Glutamatergic neuron (in vitro differentiated cells): Measurements from ENCODE around the gene AMH. TPM values are rescaled to one million over a fixed set of nuclear protein-coding genes. Genes with fewer than 3 reads are reported as not detected.

Experiments used
- DNase-seq: peaks from one replicate; pipeline ENCODE4 v3.0.0; 2022
- H3K27ac Mint-ChIP-seq: one replicate; pipeline ENCODE4 v1.8.0; 2020; ENCODE audit warnings: mild to moderate bottlenecking, mixed read lengths, inconsistent platforms; ENCODE audit not compliant: unreplicated experiment
- H3K27me3 Mint-ChIP-seq: one replicate; pipeline ENCODE4 v1.8.0; 2020; ENCODE audit warnings: mild to moderate bottlenecking, moderate library complexity, mixed read lengths, inconsistent platforms; ENCODE audit not compliant: unreplicated experiment
- H3K36me3 Mint-ChIP-seq: one replicate; pipeline ENCODE4 v1.8.0; 2020; ENCODE audit warnings: mild to moderate bottlenecking, mixed read lengths, inconsistent platforms; ENCODE audit not compliant: unreplicated experiment
- H3K4me1 Mint-ChIP-seq: one replicate; pipeline ENCODE4 v1.8.0; 2020; ENCODE audit warnings: mild to moderate bottlenecking, low read depth, mixed read lengths, inconsistent platforms; ENCODE audit not compliant: unreplicated experiment
- H3K4me3 Mint-ChIP-seq: one replicate; pipeline ENCODE4 v1.8.0; 2020; ENCODE audit warnings: mild to moderate bottlenecking, mixed read lengths, inconsistent platforms; ENCODE audit not compliant: unreplicated experiment
- H3K9me3 Mint-ChIP-seq: one replicate; pipeline ENCODE4 v1.8.0; 2020; ENCODE audit warnings: mild to moderate bottlenecking, moderate library complexity, mixed read lengths, inconsistent platforms; ENCODE audit not compliant: unreplicated experiment
- total RNA-seq: library from RNA; stranded (reverse); fragmentation: NEBNext Ultra II Directional; extraction: Animal tissue kit (Norgen Biotek cat#: 25700); gene quantifications from one replicate; pipeline ENCODE4 v1.2.1, GENCODE V29; 2021; ENCODE audit not compliant: unreplicated experiment
- TF ChIP-seq, protein P1 (sequence below): fragments of 200-600 bp; sonication (generic); IDR thresholded peaks from one replicate; pipeline ENCODE4 v1.5.0; 2021; ENCODE audit not compliant: partially characterized antibody, unreplicated experiment

Gene AMH
- total RNA-seq, 1 donor from 2014 or later = 11.0 TPM

- peak overlapping the region; percentile 48 for H3K27ac Mint-ChIP-seq
These were observed 16.6 kb upstream of the AMH start for GRCh38 chr19:2232286-2233151.

DNA sequence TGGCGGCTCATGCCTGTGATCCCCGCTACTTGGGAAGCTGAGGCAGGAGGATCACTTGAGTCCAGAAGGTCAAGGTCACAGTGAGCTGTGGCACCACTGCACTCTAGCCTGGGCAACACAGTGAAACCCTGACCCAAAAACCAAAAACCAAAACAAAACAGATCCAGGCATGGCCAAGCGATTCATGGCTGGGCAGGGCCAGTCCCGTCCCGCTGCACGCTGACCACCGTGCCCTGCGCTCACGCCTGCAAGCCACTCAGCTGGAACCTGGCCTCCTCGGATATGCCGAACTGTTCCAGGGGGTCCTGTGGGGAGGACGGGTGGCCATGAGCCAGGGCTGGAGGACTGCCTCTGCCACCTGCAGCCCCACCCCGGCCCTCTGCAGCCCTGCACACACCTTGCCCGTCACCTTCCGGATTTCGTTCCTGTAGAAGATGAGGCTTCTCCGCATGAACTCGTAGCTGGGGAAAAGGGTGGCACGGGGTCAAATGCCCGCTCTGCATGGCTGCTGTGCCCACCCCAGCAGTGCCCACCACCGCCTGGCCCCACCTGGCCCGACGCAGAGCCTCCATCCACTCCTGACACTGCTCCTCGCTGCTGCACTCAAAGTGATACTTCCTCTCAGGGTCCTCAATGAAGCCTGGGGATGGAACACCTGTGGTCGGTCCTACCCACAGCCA, 15.4 kb upstream of the AMH start:
- Mint-ChIP-seq H3K9me3 (peaks cover 30% of the 10 kb centered on the region), H3K4me1 (peaks cover 18% of the 10 kb centered on the region), H3K36me3 (no peaks in the 10 kb centered on the region), H3K4me3 (peak overlapping the region; percentile 97), H3K27me3 (peaks cover 21% of the 10 kb centered on the region), H3K27ac (peak overlapping the region; percentile 97)
- no peak for DNase-seq
- TF ChIP-seq, protein P1, sequence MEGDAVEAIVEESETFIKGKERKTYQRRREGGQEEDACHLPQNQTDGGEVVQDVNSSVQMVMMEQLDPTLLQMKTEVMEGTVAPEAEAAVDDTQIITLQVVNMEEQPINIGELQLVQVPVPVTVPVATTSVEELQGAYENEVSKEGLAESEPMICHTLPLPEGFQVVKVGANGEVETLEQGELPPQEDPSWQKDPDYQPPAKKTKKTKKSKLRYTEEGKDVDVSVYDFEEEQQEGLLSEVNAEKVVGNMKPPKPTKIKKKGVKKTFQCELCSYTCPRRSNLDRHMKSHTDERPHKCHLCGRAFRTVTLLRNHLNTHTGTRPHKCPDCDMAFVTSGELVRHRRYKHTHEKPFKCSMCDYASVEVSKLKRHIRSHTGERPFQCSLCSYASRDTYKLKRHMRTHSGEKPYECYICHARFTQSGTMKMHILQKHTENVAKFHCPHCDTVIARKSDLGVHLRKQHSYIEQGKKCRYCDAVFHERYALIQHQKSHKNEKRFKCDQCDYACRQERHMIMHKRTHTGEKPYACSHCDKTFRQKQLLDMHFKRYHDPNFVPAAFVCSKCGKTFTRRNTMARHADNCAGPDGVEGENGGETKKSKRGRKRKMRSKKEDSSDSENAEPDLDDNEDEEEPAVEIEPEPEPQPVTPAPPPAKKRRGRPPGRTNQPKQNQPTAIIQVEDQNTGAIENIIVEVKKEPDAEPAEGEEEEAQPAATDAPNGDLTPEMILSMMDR = no peak

More at GRCh38 chr19:2232286-2233151, 16.6 kb upstream of the AMH start:
- DNase-seq = no peak
- peak overlapping the region; percentile 25 for H3K4me3 Mint-ChIP-seq
- TF ChIP-seq, protein P1 = no peak
- H3K9me3 Mint-ChIP-seq = peaks cover 26% of the 10 kb centered on the region
- H3K4me1 Mint-ChIP-seq = peaks cover 9% of the 10 kb centered on the region
- peaks cover 21% of the 10 kb centered on the region for H3K27me3 Mint-ChIP-seq
- no peaks in the 10 kb centered on the region for H3K36me3 Mint-ChIP-seq

GRCh38 chr19:2234996-2235380, 14.1 kb upstream of the AMH start:
- Mint-ChIP-seq H3K27me3 (peaks cover 18% of the 10 kb centered on the region), H3K4me3 (peak overlapping the region; percentile 97), H3K4me1 (peaks cover 24% of the 10 kb centered on the region), H3K36me3 (no peaks in the 10 kb centered on the region), H3K9me3 (peaks cover 30% of the 10 kb centered on the region), H3K27ac (peak overlapping the region; percentile 97)
- TF ChIP-seq, protein P1 = no peak
- no peak for DNase-seq

DNA sequence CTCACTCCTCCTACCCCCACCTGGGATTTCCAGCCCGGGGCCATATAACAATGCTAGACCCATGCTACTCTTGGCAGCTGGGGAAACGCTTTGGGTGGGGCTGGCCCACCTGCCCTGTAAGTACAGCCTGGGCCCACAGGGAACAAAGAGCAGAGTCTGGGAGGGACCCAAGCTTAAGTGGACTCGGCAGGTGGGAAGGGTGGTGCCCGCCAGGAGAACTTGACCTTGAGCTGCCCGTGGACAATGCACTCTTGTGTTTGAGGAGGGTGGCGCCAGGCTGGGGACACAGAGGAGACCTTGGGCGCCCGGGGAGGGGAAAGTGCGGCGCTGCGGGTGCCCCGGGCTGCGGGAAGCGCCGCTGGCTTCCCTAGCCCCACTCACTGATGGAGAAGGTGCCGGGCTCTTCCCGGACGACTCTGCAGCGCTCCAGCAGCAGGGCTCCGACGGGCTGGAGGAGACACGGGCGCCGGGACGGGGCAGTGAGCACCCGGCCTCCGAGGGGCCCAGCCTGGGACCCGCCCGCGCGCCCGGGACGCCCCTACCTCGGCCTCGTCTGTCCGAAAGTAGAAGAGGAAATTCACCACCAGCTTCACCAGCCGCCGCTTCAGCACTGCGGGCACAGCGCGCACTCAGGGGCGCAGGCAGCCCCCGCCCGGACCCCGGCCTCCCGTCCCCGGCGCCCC, 13.6 kb upstream of the AMH start:
- peak; percentile 38 for DNase-seq
- H3K9me3 Mint-ChIP-seq = peaks cover 27% of the 10 kb centered on the region
- H3K36me3 Mint-ChIP-seq = no peaks in the 10 kb centered on the region
- TF ChIP-seq, protein P1 = no peak
- H3K4me1 Mint-ChIP-seq = peaks cover 25% of the 10 kb centered on the region
- H3K27ac Mint-ChIP-seq = peak overlapping the region; percentile 97
- peak overlapping the region; percentile 97 for H3K4me3 Mint-ChIP-seq
- peaks cover 17% of the 10 kb centered on the region for H3K27me3 Mint-ChIP-seq

GRCh38 chr19:2236064-2236313, 13.1 kb upstream of the AMH start:
- Mint-ChIP-seq H3K9me3 (peaks cover 28% of the 10 kb centered on the region), H3K27ac (no peak overlapping the region), H3K4me1 (peaks cover 29% of the 10 kb centered on the region), H3K4me3 (peak overlapping the region; percentile 96), H3K36me3 (no peaks in the 10 kb centered on the region), H3K27me3 (peaks cover 18% of the 10 kb centered on the region)
- no peak for DNase-seq
- TF ChIP-seq, protein P1 = no peak
